ENCODE measurements around the gene BAIAP2L2.

- TF ChIP-seq POLR2AphosphoS5 (IDR thresholded peaks at IDR 0.05) (no peak), CTCF (IDR thresholded peaks at IDR 0.05) (no peak), EP300 (IDR thresholded peaks at IDR 0.05) (no peak), POLR2A (IDR thresholded peaks at IDR 0.05; ENCODE audit: low read depth) (no peak)
Observed at GRCh38 chr22:38080474-38080849, 30.0 kb downstream of the BAIAP2L2 start.
